Sigmoid colon (tissue), 7 donors: ENCODE data around the gene LCE3B. TPM values are rescaled to one million over a fixed set of nuclear protein-coding genes. Genes with fewer than 3 reads are reported as not detected.
"Not testable (repeated sequence)": the region's sequence is repeated elsewhere in the genome, so short reads cannot be mapped to it uniquely, and the experiment has no call there.

Experiments
- DNase-seq: peaks from one replicate; pipeline ENCODE4 v3.0.0-alpha.2; 2019
- H3K27ac ChIP-seq, 4 donors: fragments of 200-600 bp; sonication (generic); one replicate each; pipeline ENCODE4 v1.5.1; 2016 to 2019; ENCODE audit warnings: mild to moderate bottlenecking in 1 of 4
- H3K27me3 ChIP-seq, 3 donors: fragments of 200-600 bp; sonication (generic); one replicate each; pipeline ENCODE4 v1.5.1; 2019; ENCODE audit warnings: mild to moderate bottlenecking in 1 of 3
- H3K36me3 ChIP-seq, 4 donors: fragments of 200-600 bp; sonication (generic); one replicate each; pipeline ENCODE4 v1.5.1; 2016 to 2019
- H3K4me1 ChIP-seq, 4 donors: fragments of 200-600 bp; sonication (generic); one replicate each; pipeline ENCODE4 v1.5.1; 2017 to 2019
- H3K4me3 ChIP-seq, 4 donors: fragments of 200-600 bp; sonication (generic); one replicate each; pipeline ENCODE4 v1.5.1; 2017 to 2019; ENCODE audit warnings: mild to moderate bottlenecking in 2 of 4, moderate library complexity in 1 of 4
- H3K9me3 ChIP-seq, 4 donors: fragments of 200-600 bp in 3 of 4; sonication (generic) in 3 of 4; one replicate each; pipeline versions ENCODE4 v1.5.1 to v1.6.1; 2013 to 2019
- CTCF ChIP-seq, 4 experiments: fragments of 450-650 bp in 3 of 4; fragments of 200-600 bp in 1 of 4; IDR thresholded peaks; one replicate each; pipeline ENCODE4 v1.5.1; 2016 to 2019; ENCODE audit warnings: antibody characterized with exemption in 4 of 4, mild to moderate bottlenecking in 3 of 4, moderate library complexity in 2 of 4
- EP300 ChIP-seq, 4 donors: sonication (generic); formaldehyde crosslinking; IDR thresholded peaks; one replicate each; pipeline ENCODE4 v1.6.1; 2017; ENCODE audit warnings: antibody characterized with exemption in 4 of 4
- POLR2A ChIP-seq, 2 donors: fragments of 450-650 bp; IDR thresholded peaks; one replicate each; pipeline ENCODE4 v1.6.1; 2016; ENCODE audit warnings: antibody characterized with exemption in 2 of 2, mild to moderate bottlenecking in 2 of 2, moderate library complexity in 2 of 2
- POLR2AphosphoS5 ChIP-seq, 4 donors: sonication (generic); formaldehyde crosslinking; IDR thresholded peaks; one replicate each; pipeline ENCODE4 v1.6.1; 2017; ENCODE audit warnings: antibody characterized with exemption in 4 of 4
- WGBS, 2 donors: extraction: QIAGEN DNeasy Blood & Tissue Kit; methylation state at CpG; one replicate each; pipeline ENCODE4 v1.1.7; 2013; 5-methylcytosine and 5-hydroxymethylcytosine counted together
- intact Hi-C: fragments of 100-400 bp; cut with DNase I; formaldehyde crosslinking; loops from one replicate; pipeline ENCODE4 v1.15.1; 2023
- polyA plus RNA-seq, 3 donors: library from polyadenylated mRNA; stranded (reverse); fragments of 200-250 nt; gene quantifications; one replicate each; pipeline ENCODE4 v1.2.3, GENCODE V29; 2013
- total RNA-seq, 4 donors: library from RNA; depleted of rRNA; stranded (reverse); fragments of >200 nt; gene quantifications; one replicate each; pipeline ENCODE4 v1.1.0, GENCODE V29; 2016
- donor health status: healthy with polysubstance abuse.
- donor health status: Bipolar disorder and iron deficiency.
- donor health status: healthy.

The LCE3B gene
- total RNA-seq (not detected), polyA plus RNA-seq (not detected)

- Histone ChIP-seq H3K27me3 (no peaks in the 10 kb centered on the region), H3K27ac (no peak within 1 kb of the TSS), H3K36me3 (no peaks in the 10 kb centered on the region), H3K4me3 (no peak within 1 kb of the TSS), H3K4me1 (no peaks in the 10 kb centered on the region), H3K9me3 (peaks cover 0 to 5% (median 4%) of the 10 kb centered on the region in 4 donors)
- WGBS, 2 donors, result 85 to 89% methylated on average over 1 of the region's 1 CpG
- intact Hi-C loops, result no loop called here
- DNase-seq, result no peak
- no peak for TF ChIP-seq CTCF (IDR thresholded peaks at IDR 0.05)
- no peak for TF ChIP-seq EP300 (IDR thresholded peaks at IDR 0.05)
- no peak for TF ChIP-seq POLR2A (IDR thresholded peaks at IDR 0.05)
Measured at GRCh38 chr1:152613511-152613910, at the start of gene LCE3B. LCE3B (plus strand) TSS chr1:152613811; CDS start chr1:152613811, 0 bp downstream.

GRCh38 chr1:152565115-152565514, 48.5 kb upstream of the LCE3B start:
- no peaks in the 10 kb centered on the region for H3K27me3 ChIP-seq
- H3K36me3 ChIP-seq, result no peaks in the 10 kb centered on the region
- intact Hi-C loops, result no loop called here
- no peak overlapping the region for H3K27ac ChIP-seq
- no peak overlapping the region for H3K4me3 ChIP-seq
- no peak for TF ChIP-seq POLR2A (IDR thresholded peaks at IDR 0.05)
- no peak for TF ChIP-seq CTCF (IDR thresholded peaks at IDR 0.05)
- TF ChIP-seq POLR2AphosphoS5 (IDR thresholded peaks at IDR 0.05), result no peak
- TF ChIP-seq EP300 (IDR thresholded peaks at IDR 0.05), result no peak
- 73 to 75% methylated on average over 2 of the region's 2 CpGs for WGBS, 2 donors
- H3K4me1 ChIP-seq, result no peaks in the 10 kb centered on the region
- peaks cover 0 to 9% (median 5%) of the 10 kb centered on the region in 4 donors for H3K9me3 ChIP-seq
- no peak for DNase-seq

- WGBS, 2 donors, result 76 to 82% methylated on average over 14 of the region's 14 CpGs
- no peak for DNase-seq
- TF ChIP-seq POLR2AphosphoS5 (IDR thresholded peaks at IDR 0.05) (no peak), CTCF (IDR thresholded peaks at IDR 0.05) (no peak), EP300 (IDR thresholded peaks at IDR 0.05) (no peak)
- intact Hi-C loops, result no loop called here
- Histone ChIP-seq H3K4me3 (no peak overlapping the region), H3K27me3 (no peaks in the 10 kb centered on the region), H3K9me3 (peaks cover 0 to 9% (median 7%) of the 10 kb centered on the region in 4 donors), H3K4me1 (no peaks in the 10 kb centered on the region), H3K36me3 (no peaks in the 10 kb centered on the region), H3K27ac (no peak overlapping the region)
Measured at GRCh38 chr1:152565535-152566215, 47.9 kb upstream of the LCE3B start.

GRCh38 chr1:152566681-152567080, 46.9 kb upstream of the LCE3B start, which contains the start of gene LCE3E:
LCE3E (minus strand) TSS chr1:152566780; CDS start chr1:152566208, 572 bp downstream.
- Histone ChIP-seq H3K27me3 (no peaks in the 10 kb centered on the region), H3K27ac (no peak within 1 kb of the TSS), H3K4me3 (no peak within 1 kb of the TSS), H3K36me3 (no peaks in the 10 kb centered on the region), H3K4me1 (no peaks in the 10 kb centered on the region), H3K9me3 (peaks cover 0 to 9% (median 7%) of the 10 kb centered on the region in 4 donors)
- no peak for TF ChIP-seq POLR2A (IDR thresholded peaks at IDR 0.05)
- no peak for TF ChIP-seq CTCF (IDR thresholded peaks at IDR 0.05)
- TF ChIP-seq EP300 (IDR thresholded peaks at IDR 0.05), result no peak
- intact Hi-C loops, result no loop called here
- DNase-seq, result no peak
- 15 to 70% methylated on average over 1 of the region's 1 CpG for WGBS, 2 donors

GRCh38 chr1:152577168-152577567, 36.4 kb upstream of the LCE3B start:
- Histone ChIP-seq H3K27me3 (no peaks in the 10 kb centered on the region), H3K4me1 (no peaks in the 10 kb centered on the region), H3K36me3 (no peaks in the 10 kb centered on the region), H3K4me3 (no peak overlapping the region), H3K27ac (no peak overlapping the region), H3K9me3 (no peaks in the 10 kb centered on the region)
- WGBS, 2 donors, result 75 to 89% methylated on average over 2 of the region's 2 CpGs
- TF ChIP-seq EP300 (IDR thresholded peaks at IDR 0.05), result no peak
- no peak for TF ChIP-seq POLR2AphosphoS5 (IDR thresholded peaks at IDR 0.05)
- TF ChIP-seq POLR2A (IDR thresholded peaks at IDR 0.05), result no peak
- TF ChIP-seq CTCF (IDR thresholded peaks at IDR 0.05), result no peak
- intact Hi-C loops, result no loop called here
- DNase-seq, result no peak

GRCh38 chr1:152579526-152579925, 34.1 kb upstream of the LCE3B start:
- WGBS, 2 donors, result 90 to 93% methylated on average over 9 of the region's 9 CpGs
- H3K27me3 ChIP-seq, result not testable (repeated sequence)

More at GRCh38 chr1:152579526-152579925, 34.1 kb upstream of the LCE3B start:
- H3K36me3 ChIP-seq, H3K27ac ChIP-seq, H3K4me3 ChIP-seq, intact Hi-C loops, H3K4me1 ChIP-seq, DNase-seq, H3K9me3 ChIP-seq: not testable (repeated sequence)
